Purkinje cell (primary cell): ENCODE measurements around the gene TRIM54. TPM values are rescaled to one million over a fixed set of nuclear protein-coding genes. Genes with fewer than 3 reads are reported as not detected.

Source experiments
- polyA plus RNA-seq: library from polyadenylated mRNA; unstranded; fragments of >200 nt; fragmentation: Nextera tagmentation; gene quantifications from 2 replicates; pipeline ENCODE4 v1.2.1, GENCODE V29; 2014

The TRIM54 gene, protein sequence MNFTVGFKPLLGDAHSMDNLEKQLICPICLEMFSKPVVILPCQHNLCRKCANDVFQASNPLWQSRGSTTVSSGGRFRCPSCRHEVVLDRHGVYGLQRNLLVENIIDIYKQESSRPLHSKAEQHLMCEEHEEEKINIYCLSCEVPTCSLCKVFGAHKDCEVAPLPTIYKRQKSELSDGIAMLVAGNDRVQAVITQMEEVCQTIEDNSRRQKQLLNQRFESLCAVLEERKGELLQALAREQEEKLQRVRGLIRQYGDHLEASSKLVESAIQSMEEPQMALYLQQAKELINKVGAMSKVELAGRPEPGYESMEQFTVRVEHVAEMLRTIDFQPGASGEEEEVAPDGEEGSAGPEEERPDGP
- polyA plus RNA-seq: not detected in 2 replicates

DNA sequence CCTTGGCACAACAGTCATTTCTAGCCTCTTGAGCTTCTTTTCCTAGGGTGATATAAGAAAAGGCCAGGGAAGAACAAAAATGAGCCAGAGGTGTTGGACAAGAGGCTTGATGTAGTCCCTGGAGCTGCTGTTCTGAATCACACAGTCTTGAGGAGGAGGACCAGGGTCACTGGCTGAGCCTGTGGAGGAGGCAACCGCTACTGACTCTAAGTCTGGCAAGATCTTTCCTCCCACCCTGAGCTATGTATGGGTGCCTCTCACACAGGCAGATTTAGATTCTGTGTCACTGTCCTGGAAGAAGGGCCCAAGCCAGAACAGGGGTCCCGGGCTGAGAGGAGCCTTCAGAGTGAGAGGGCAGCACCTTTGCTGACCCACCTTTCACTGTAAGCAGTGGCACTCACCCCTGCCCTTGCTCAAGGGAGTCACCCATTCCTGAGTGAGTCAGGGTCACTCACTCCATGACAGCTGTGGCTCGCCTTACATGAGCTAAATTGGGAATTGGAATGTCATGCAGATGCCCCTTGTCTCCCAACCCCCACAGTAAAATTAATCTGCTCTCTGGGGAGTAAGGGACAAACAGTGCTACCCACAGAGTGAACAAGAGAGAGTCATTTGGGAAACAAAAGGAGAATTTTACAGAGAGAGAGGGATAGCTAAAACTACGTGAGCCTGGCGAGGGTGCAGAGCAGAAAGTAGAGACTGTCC is at the start of gene TRIM54:
Gene TRIM54, plus strand, starts transcription at position 575 of the 705 bp plus-strand sequence. CDS start 303 bp downstream, outside the sequence.

DNA sequence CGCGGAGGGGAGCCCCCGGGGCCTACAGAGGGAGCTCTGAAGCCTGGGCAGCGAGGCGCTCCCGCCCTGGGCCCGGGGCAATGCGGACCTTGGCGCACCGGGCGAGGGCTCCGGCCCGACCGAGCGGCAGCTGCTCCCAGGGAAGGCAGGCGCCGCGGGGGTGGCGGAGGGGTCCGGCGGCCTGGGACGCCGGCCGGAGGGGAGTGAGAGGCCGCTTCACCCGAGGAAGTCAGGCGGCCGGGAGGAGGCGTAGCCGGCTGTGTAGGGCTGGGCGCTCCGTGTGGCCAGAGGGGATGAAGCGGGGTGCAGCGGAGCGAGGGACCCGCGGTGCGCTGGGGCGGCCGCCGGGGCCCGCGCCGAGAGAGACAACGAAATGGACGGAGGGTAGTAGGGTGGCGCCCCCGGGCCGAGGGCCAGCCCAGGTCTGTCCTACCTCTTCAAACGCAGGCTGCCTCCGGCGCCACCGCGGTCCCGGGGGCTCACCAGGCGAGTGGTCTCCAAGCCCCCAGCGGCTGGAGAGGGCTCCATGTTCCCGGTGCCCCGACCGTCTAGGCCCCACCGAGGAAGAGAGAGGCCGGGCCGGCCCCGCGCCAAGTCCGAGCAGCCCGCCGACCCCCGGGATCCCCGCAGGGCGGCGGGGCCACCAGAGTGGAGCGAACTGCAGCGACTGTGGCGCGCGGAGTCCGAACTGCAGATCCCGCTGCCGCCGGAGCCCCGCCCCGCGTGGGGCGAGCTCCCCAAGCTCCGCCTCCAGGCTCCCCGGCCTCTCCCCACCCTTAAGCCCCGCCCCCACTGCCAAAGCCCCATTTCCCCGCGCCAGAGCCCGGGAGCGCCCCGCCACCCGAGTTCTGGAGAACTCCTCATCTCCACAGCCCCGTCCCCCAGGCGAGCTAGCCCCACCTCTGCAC is 19.6 kb upstream of the TRIM54 start, which contains the start of gene SLC30A3:
Gene SLC30A3, minus strand, starts transcription at position 669 of the 908 bp plus-strand sequence. Its CDS starts 141 bp downstream, at position 528.

DNA sequence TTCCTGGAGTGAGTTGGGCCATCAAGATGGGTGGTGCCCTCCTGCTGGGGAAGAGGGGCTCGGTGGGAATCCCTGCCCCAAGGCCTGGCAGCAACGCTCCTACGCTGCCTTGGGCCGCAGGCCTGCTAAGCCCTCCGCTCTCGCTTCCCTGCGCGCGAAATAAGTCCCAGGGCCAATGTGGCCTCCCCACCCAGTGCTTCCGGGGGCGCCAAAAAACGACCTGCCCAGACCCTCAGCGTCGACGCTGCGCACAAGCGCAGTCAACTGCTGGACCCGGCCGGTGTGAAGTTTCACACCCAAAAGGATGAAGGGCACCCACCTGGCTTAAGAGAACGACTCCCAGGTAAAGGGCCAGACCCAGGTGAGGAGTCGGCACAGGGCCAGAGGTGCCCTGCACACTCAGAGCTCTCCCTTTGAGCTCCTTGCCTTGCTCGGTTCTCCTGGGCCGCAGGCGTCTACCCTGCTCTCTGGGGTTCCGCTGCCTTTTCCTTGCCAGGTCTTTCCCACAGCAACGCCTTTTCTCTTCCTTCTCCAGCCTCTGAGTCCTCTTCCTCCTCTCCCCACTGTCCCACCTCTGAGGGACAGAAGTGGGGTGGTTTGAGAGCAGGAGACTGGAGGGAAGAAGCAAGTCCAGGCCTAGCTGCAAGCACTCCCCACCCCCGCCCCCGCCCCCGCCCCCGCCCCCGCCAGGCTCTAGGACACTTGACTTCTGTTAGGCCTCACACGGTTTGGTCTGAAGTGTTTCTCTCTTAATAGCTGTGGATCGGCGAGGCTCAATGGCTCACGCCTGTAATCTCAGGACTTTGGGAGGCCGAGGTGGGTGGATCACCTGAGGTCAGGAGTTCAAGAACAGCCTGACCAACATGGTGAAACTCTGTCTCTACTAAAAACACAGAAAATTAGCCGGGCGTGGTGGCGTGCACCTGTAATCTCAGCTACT is 6.7 kb upstream of the TRIM54 start, which contains the start of gene DNAJC5G:
Gene DNAJC5G, plus strand, starts transcription at position 223 of the 940 bp plus-strand sequence. CDS start 1,296 bp downstream, outside the sequence.

DNA sequence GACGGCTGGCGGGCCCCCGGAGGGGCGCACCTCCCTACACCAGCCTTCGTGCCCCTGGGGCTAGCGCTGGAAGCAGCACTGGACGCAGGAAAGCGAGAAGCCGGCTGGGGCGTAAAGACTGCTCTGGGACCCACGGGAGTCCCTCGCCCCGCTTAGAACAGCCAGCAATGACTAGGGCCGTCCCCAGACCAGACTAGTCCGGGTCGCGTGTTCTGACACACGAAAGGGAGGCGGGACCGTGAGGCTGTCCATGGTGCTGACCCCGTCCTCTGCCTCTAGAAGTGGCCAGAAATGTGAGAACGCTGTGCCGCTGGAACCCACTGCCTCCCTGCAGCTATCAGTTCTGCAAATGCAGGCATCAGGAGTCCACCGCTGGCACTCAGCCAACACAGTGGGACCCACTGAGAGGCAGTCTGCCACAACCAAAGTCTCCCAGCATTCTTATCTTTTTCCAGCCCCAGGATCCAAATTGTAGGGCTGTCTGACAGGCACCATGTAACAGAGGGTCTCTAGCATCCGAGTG is 26.2 kb downstream of the TRIM54 start, which contains the start of gene UCN:
Gene UCN, minus strand, starts transcription at position 87 of the 523 bp plus-strand sequence. CDS start 550 bp downstream, outside the sequence.

DNA sequence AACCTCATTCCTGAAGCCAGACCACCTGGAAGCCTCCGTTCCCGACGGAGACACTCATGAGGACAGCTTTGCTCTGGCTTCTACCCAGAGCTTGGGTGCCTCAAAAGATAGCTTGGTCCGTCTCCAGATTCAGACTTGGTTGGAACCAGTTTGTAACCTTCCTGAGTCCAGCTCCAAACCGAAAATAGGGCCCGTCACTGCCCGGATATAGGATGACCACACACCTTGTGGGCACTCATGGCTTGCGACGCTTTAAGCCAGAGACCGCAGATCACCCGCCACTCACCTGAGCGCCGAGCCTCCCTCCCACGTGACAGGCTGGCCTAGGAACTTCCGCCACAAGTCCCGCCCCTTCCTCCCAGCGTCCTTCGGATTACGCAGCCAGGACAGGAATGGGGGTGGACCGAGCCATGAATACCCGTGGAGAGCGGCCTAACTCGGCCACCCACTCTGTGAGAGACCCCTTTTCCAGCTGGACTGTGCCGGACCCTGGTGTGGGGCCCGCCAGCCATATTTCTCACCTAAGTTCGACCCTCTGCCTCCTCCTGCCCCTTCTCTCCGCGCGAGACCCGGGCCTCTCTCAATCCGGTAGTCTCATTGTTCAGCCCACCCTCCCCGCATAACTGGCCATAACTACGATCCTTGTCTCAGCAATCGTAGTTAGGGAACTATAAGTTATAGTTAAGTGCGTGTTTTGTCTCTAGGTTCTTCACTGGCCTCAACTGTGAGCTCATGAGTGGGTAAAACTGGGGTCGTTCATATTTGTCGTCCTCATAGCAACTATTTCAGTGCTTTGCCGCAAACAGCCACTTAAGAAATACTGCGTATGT is 40.8 kb downstream of the TRIM54 start, which contains the start of gene MPV17:
Gene MPV17, minus strand, starts transcription at position 332 of the 830 bp plus-strand sequence. CDS start 580 bp downstream, outside the sequence.

DNA sequence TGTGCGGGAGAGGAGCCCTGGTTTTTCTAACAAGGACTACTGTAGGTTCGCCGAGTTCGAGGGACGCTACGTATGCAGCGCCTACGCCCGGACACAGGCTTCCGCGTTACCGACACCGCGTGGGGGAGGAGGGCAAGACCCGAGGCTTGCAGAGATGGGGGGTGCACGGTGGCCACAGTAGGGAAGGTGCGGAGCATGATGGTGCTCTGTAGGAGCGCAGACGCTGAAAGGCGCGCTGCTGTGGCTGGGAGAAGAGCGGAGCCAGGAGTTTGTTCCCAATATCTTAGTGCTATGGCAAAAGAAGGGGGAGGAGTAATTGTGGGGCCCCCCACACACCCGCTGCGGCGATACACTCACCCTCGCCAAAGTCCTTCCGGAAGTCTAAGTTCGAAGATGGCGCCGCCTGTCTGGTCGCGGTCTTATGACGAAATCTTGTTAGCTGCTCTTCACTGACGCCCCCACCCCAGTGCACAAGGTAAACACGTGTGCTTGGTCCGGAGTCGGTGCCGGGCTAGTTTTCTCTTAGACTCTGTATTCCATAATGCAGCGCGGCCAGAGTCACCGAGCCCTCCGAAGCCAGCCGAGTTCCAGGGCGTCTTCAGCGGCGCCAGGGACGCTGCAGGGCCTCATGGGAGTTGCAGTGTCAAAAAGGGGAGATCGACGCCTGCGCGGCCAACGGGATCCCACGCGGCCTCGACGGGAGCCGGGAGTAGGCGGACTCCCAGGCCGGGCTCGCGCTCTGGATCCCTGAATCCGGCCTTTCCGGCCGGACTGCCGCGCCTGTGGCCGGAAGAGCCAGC is 74.4 kb downstream of the TRIM54 start, which contains the start of gene GTF3C2:
Gene GTF3C2, minus strand, starts transcription at position 383 of the 800 bp plus-strand sequence. CDS start 13,210 bp downstream, outside the sequence.

Other genes with a start within 250 kb of the TRIM54 start
- gene TMEM214, start 249.5 kb upstream of the TRIM54 start, polyA plus RNA-seq: 11.2 and 12.8 TPM in 2 replicates
- gene AGBL5, start 230.8 kb upstream of the TRIM54 start, polyA plus RNA-seq: 2.1 and 2.3 TPM in 2 replicates
- gene OST4, start 210.8 kb upstream of the TRIM54 start, polyA plus RNA-seq: 651 and 832 TPM in 2 replicates
- gene EMILIN1, start 203.8 kb upstream of the TRIM54 start, polyA plus RNA-seq: not detected in 2 replicates
- gene KHK, start 195.7 kb upstream of the TRIM54 start, polyA plus RNA-seq: 0.28 and 1.3 TPM in 2 replicates
- gene CGREF1, start 163.3 kb upstream of the TRIM54 start, polyA plus RNA-seq: 28.9 and 37.0 TPM in 2 replicates
- not detected in 2 replicates for gene ABHD1, start 158.6 kb upstream of the TRIM54 start, polyA plus RNA-seq
- gene PREB, start 147.8 kb upstream of the TRIM54 start, polyA plus RNA-seq: 13.8 and 25.2 TPM in 2 replicates
- not detected in 2 replicates for gene PRR30, start 143.0 kb upstream of the TRIM54 start, polyA plus RNA-seq
- gene TCF23, start 133.4 kb upstream of the TRIM54 start, polyA plus RNA-seq: not detected in 2 replicates
- 123 and 146 TPM in 2 replicates for gene ATRAID, start 70.4 kb upstream of the TRIM54 start, polyA plus RNA-seq
- 7.2 and 9.7 TPM in 2 replicates for gene SLC5A6, start 70.2 kb upstream of the TRIM54 start, polyA plus RNA-seq
- gene CAD, start 65.1 kb upstream of the TRIM54 start, polyA plus RNA-seq: 4.1 and 4.9 TPM in 2 replicates
- gene SLC30A3, start 19.4 kb upstream of the TRIM54 start, polyA plus RNA-seq: 6.0 TPM in 1 of 2 replicates, not detected in the other
- not detected in 2 replicates for gene DNAJC5G, start 7.0 kb upstream of the TRIM54 start, polyA plus RNA-seq
- 0.43 TPM in 1 of 2 replicates, not detected in the other for gene UCN, start 26.0 kb downstream of the TRIM54 start, polyA plus RNA-seq
- gene MPV17, start 40.7 kb downstream of the TRIM54 start, polyA plus RNA-seq: 142 and 167 TPM in 2 replicates
- 20.5 and 37.4 TPM in 2 replicates for gene GTF3C2, start 74.3 kb downstream of the TRIM54 start, polyA plus RNA-seq
- gene EIF2B4, start 87.9 kb downstream of the TRIM54 start, polyA plus RNA-seq: 18.7 and 31.8 TPM in 2 replicates
- gene SNX17, start 88.2 kb downstream of the TRIM54 start, polyA plus RNA-seq: 31.2 and 34.0 TPM in 2 replicates
- gene ZNF513, start 98.3 kb downstream of the TRIM54 start, polyA plus RNA-seq: 0.47 and 3.0 TPM in 2 replicates
- gene PPM1G, start 127.2 kb downstream of the TRIM54 start, polyA plus RNA-seq: 16.7 and 18.0 TPM in 2 replicates
- gene NRBP1, start 146.2 kb downstream of the TRIM54 start, polyA plus RNA-seq: 22.5 and 31.9 TPM in 2 replicates
- 2.8 and 12.7 TPM in 2 replicates for gene KRTCAP3, start 160.0 kb downstream of the TRIM54 start, polyA plus RNA-seq
- gene IFT172, start 207.3 kb downstream of the TRIM54 start, polyA plus RNA-seq: 22.7 and 29.2 TPM in 2 replicates
- gene FNDC4, start 212.8 kb downstream of the TRIM54 start, polyA plus RNA-seq: 4.4 and 5.1 TPM in 2 replicates
- gene GCKR, start 214.4 kb downstream of the TRIM54 start, polyA plus RNA-seq: not detected in 2 replicates